ENCODE measurements around the gene KCNK1.

DNA sequence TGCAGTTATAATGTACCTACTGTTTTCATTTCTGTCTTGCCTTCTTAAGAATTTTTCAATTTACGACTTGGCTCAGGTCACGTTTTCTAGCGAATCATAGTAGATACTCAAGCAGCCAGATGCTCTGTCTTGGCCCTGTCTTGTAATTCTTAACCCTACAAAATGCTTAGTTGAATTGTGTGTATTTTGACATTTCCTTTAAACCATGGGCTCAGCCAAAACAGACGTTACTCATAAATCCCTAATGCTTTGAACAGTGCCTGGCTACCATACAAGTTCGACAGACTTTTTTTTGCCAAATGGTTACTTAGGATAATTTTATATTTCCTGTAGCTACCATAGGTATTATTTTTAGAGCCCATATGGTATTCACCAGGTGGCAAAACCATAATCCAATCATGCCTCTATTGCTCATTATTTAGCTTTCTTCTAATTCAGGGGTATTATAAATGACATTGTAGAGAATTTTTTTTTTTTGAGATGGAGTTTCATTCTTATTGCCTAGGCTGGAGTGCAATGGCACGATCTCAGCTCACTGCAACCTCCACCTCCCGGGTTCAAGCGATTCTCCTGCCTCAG is 54.3 kb downstream of the KCNK1 start:
- TF ChIP-seq, protein P1, sequence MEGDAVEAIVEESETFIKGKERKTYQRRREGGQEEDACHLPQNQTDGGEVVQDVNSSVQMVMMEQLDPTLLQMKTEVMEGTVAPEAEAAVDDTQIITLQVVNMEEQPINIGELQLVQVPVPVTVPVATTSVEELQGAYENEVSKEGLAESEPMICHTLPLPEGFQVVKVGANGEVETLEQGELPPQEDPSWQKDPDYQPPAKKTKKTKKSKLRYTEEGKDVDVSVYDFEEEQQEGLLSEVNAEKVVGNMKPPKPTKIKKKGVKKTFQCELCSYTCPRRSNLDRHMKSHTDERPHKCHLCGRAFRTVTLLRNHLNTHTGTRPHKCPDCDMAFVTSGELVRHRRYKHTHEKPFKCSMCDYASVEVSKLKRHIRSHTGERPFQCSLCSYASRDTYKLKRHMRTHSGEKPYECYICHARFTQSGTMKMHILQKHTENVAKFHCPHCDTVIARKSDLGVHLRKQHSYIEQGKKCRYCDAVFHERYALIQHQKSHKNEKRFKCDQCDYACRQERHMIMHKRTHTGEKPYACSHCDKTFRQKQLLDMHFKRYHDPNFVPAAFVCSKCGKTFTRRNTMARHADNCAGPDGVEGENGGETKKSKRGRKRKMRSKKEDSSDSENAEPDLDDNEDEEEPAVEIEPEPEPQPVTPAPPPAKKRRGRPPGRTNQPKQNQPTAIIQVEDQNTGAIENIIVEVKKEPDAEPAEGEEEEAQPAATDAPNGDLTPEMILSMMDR (IDR thresholded peaks at IDR 0.05; ENCODE audit: control extremely low read depth in 1 of 3, insufficient read depth in 1 of 3, low read depth in 1 of 3, low read length in 3 of 3): no peak
- TF ChIP-seq POLR2A (IDR thresholded peaks at IDR 0.05; ENCODE audit: control extremely low read depth in 1 of 2, low read depth in 2 of 2, low read length in 2 of 2): no peak

Measured in H1 (cell line).